Measurements from ENCODE around the gene LHFPL2. TPM values are rescaled to one million over a fixed set of nuclear protein-coding genes. Genes with fewer than 3 reads are reported as not detected.

LHFPL2 gene
- total RNA-seq, 2 donors from 2014 or later, result 30.1 to 72.6 TPM

DNA sequence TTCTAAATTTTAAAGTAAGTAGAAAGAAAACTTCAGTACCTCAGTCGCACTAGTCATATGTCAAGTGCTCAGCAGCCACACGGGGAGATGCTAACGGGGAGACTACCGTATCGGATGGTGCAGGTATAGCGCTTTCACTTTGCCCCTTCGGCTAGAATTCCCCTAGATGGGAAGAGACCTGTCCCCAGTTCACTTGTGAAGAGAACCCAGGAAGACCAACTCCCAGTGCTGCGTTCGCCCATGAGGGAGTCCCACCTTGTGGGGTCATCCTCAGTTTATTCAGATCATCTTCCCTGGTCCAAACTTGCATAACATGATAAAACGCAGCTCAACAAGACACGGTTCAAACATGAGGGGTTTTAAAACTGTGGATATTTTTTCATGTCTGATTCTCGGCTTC, 87.3 kb downstream of the LHFPL2 start:
- H3K27ac ChIP-seq, result no peak overlapping the region
- no peaks in the 10 kb centered on the region for H3K27me3 ChIP-seq (replicated peaks; ENCODE audit: insufficient read depth)
- no peaks in the 10 kb centered on the region for H3K9me3 ChIP-seq
- no peak for ATAC-seq (ENCODE audit: insufficient number of reproducible peaks, low FRiP score, low read depth)
- TF ChIP-seq, protein P1, sequence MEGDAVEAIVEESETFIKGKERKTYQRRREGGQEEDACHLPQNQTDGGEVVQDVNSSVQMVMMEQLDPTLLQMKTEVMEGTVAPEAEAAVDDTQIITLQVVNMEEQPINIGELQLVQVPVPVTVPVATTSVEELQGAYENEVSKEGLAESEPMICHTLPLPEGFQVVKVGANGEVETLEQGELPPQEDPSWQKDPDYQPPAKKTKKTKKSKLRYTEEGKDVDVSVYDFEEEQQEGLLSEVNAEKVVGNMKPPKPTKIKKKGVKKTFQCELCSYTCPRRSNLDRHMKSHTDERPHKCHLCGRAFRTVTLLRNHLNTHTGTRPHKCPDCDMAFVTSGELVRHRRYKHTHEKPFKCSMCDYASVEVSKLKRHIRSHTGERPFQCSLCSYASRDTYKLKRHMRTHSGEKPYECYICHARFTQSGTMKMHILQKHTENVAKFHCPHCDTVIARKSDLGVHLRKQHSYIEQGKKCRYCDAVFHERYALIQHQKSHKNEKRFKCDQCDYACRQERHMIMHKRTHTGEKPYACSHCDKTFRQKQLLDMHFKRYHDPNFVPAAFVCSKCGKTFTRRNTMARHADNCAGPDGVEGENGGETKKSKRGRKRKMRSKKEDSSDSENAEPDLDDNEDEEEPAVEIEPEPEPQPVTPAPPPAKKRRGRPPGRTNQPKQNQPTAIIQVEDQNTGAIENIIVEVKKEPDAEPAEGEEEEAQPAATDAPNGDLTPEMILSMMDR (IDR thresholded peaks at IDR 0.05), result no peak
- H3K36me3 ChIP-seq, result no peaks in the 10 kb centered on the region
- peaks cover 3 to 15% of the 10 kb centered on the region in 2 donors for H3K4me1 ChIP-seq (ENCODE audit: control insufficient read depth in 1 of 2, low read depth in 2 of 2)
- no peak for DNase-seq (ENCODE audit: low spot score)
- H3K4me3 ChIP-seq, result no peak overlapping the region

GRCh38 chr5:78560000-78560855, 88.3 kb downstream of the LHFPL2 start:
- no peaks in the 10 kb centered on the region for H3K27me3 ChIP-seq (replicated peaks; ENCODE audit: insufficient read depth)
- H3K36me3 ChIP-seq, result no peaks in the 10 kb centered on the region
- ATAC-seq (ENCODE audit: insufficient number of reproducible peaks, low FRiP score, low read depth), result no peak
- no peak for DNase-seq (ENCODE audit: low spot score)
- H3K27ac ChIP-seq, result no peak overlapping the region
- peaks cover 0 to 7% of the 10 kb centered on the region in 2 donors for H3K4me1 ChIP-seq (ENCODE audit: control insufficient read depth in 1 of 2, low read depth in 2 of 2)
- H3K4me3 ChIP-seq, result no peak overlapping the region
- no peaks in the 10 kb centered on the region for H3K9me3 ChIP-seq
- TF ChIP-seq, protein P1 (IDR thresholded peaks at IDR 0.05), result no peak

DNA sequence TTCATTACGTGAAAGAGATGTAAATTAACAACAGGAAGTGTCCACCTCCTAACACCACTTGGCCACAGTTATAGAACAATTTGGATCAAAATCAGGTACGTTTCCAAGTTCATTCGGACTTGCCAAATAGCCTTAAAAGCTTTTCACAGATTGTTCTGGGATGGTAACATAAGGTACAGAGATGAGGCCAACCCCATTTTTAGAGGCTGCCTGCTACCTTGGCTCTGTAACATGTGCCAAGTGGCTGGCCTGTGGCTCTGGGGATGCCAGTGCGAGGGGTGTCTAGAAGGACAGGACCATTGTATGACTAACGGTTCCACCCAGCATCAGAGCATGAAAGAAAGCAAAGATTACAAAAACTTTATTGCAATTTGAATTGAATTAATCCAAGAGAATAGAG, 91.0 kb downstream of the LHFPL2 start:
- peaks cover 0 to 26% of the 10 kb centered on the region in 2 donors for H3K4me1 ChIP-seq (ENCODE audit: control insufficient read depth in 1 of 2, low read depth in 2 of 2)
- H3K36me3 ChIP-seq, result no peaks in the 10 kb centered on the region
- TF ChIP-seq, protein P1 (IDR thresholded peaks at IDR 0.05), result no peak
- H3K4me3 ChIP-seq, result no peak overlapping the region
- no peak overlapping the region for H3K27ac ChIP-seq
- no peak for DNase-seq (ENCODE audit: low spot score)
- no peaks in the 10 kb centered on the region for H3K27me3 ChIP-seq (replicated peaks; ENCODE audit: insufficient read depth)
- no peaks in the 10 kb centered on the region for H3K9me3 ChIP-seq
- ATAC-seq (ENCODE audit: insufficient number of reproducible peaks, low FRiP score, low read depth), result no peak

GRCh38 chr5:78555870-78556269, 92.7 kb downstream of the LHFPL2 start:
- H3K36me3 ChIP-seq, result no peaks in the 10 kb centered on the region
- no peak overlapping the region for H3K4me3 ChIP-seq
- H3K27ac ChIP-seq, result no peak overlapping the region
- no peaks in the 10 kb centered on the region for H3K9me3 ChIP-seq
- no peaks in the 10 kb centered on the region for H3K27me3 ChIP-seq (replicated peaks; ENCODE audit: insufficient read depth)
- peaks cover 0 to 28% of the 10 kb centered on the region in 2 donors for H3K4me1 ChIP-seq (ENCODE audit: control insufficient read depth in 1 of 2, low read depth in 2 of 2)
- TF ChIP-seq, protein P1 (IDR thresholded peaks at IDR 0.05), result no peak
- ATAC-seq (ENCODE audit: insufficient number of reproducible peaks, low FRiP score, low read depth) (no peak), DNase-seq (ENCODE audit: low spot score) (no peak)

GRCh38 chr5:78554670-78555069, 93.9 kb downstream of the LHFPL2 start:
- H3K27me3 ChIP-seq (replicated peaks; ENCODE audit: insufficient read depth), result no peaks in the 10 kb centered on the region
- H3K9me3 ChIP-seq, result no peaks in the 10 kb centered on the region
- no peaks in the 10 kb centered on the region for H3K36me3 ChIP-seq
- ATAC-seq (ENCODE audit: insufficient number of reproducible peaks, low FRiP score, low read depth), result no peak
- H3K4me1 ChIP-seq (ENCODE audit: control insufficient read depth in 1 of 2, low read depth in 2 of 2), result peaks cover 0 to 31% of the 10 kb centered on the region in 2 donors
- no peak overlapping the region for H3K4me3 ChIP-seq
- H3K27ac ChIP-seq, result no peak overlapping the region
- DNase-seq (ENCODE audit: low spot score), result no peak
- TF ChIP-seq, protein P1 (IDR thresholded peaks at IDR 0.05), result no peak
